ENCODE data around the gene ZNF182. TPM values are rescaled to one million over a fixed set of nuclear protein-coding genes. Genes with fewer than 3 reads are reported as not detected.
"Not testable (repeated sequence)": the region's sequence is repeated elsewhere in the genome, so short reads cannot be mapped to it uniquely, and the experiment has no call there.

ZNF182 gene
- total RNA-seq, 1 donor from 2014 or later = 6.8 TPM

- Mint-ChIP-seq H3K4me3 (no peak overlapping the region), H3K9me3 (peaks cover 12% of the 10 kb centered on the region), H3K36me3 (peaks cover 5% of the 10 kb centered on the region), H3K27ac (no peak overlapping the region), H3K4me1 (ENCODE audit: unreplicated experiment) (peaks cover 11% of the 10 kb centered on the region), H3K27me3 (no peaks in the 10 kb centered on the region)
- DNase-seq (ENCODE audit: extremely low spot score, unreplicated experiment) = no peak
- TF ChIP-seq, protein P1, sequence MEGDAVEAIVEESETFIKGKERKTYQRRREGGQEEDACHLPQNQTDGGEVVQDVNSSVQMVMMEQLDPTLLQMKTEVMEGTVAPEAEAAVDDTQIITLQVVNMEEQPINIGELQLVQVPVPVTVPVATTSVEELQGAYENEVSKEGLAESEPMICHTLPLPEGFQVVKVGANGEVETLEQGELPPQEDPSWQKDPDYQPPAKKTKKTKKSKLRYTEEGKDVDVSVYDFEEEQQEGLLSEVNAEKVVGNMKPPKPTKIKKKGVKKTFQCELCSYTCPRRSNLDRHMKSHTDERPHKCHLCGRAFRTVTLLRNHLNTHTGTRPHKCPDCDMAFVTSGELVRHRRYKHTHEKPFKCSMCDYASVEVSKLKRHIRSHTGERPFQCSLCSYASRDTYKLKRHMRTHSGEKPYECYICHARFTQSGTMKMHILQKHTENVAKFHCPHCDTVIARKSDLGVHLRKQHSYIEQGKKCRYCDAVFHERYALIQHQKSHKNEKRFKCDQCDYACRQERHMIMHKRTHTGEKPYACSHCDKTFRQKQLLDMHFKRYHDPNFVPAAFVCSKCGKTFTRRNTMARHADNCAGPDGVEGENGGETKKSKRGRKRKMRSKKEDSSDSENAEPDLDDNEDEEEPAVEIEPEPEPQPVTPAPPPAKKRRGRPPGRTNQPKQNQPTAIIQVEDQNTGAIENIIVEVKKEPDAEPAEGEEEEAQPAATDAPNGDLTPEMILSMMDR (conservative IDR thresholded peaks at IDR 0.05) = no peak
These were observed 26.4 kb upstream of the ZNF182 start for GRCh38 chrX:48030237-48030636.

GRCh38 chrX:48028091-48028490, 24.3 kb upstream of the ZNF182 start:
- H3K4me3 Mint-ChIP-seq = no peak overlapping the region
- TF ChIP-seq, protein P1 (conservative IDR thresholded peaks at IDR 0.05) = no peak

GRCh38 chrX:48027545-48027944, 23.8 kb upstream of the ZNF182 start:
- H3K27ac Mint-ChIP-seq; H3K27me3 Mint-ChIP-seq; DNase-seq (ENCODE audit: extremely low spot score, unreplicated experiment); H3K36me3 Mint-ChIP-seq; H3K4me3 Mint-ChIP-seq: not testable (repeated sequence)
- H3K4me1 Mint-ChIP-seq (ENCODE audit: unreplicated experiment) = peaks cover 11% of the 10 kb centered on the region
- peaks cover 10% of the 10 kb centered on the region for H3K9me3 Mint-ChIP-seq

More at GRCh38 chrX:48028091-48028490, 24.3 kb upstream of the ZNF182 start:
- Mint-ChIP-seq H3K9me3 (peaks cover 11% of the 10 kb centered on the region), H3K27me3 (no peaks in the 10 kb centered on the region), H3K27ac (no peak overlapping the region), H3K36me3 (peaks cover 5% of the 10 kb centered on the region), H3K4me1 (ENCODE audit: unreplicated experiment) (peaks cover 11% of the 10 kb centered on the region)
- DNase-seq (ENCODE audit: extremely low spot score, unreplicated experiment) = no peak

DNA sequence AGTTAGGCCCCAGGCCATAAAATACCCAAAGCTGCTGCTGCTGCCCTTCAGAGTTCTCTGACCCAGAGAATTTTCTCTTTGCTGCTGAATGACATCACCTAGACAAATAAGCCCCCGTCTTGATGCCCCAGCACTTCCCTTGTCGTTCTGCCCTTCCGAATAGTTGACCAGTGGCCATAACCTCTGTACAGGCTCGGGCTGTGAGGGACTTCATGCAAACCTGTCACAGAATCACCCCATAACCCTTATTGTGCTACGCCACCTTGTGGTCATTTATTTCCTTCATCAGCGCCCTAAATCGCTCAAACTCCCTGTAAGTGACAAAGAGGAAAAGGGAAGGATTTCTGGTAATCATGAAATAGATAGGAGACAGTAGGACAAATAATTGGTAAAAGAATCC, 21.8 kb upstream of the ZNF182 start:
- H3K9me3 Mint-ChIP-seq = peaks cover 11% of the 10 kb centered on the region
- H3K4me3 Mint-ChIP-seq = no peak overlapping the region
- TF ChIP-seq, protein P1 (conservative IDR thresholded peaks at IDR 0.05) = peak; percentile 75

DNA sequence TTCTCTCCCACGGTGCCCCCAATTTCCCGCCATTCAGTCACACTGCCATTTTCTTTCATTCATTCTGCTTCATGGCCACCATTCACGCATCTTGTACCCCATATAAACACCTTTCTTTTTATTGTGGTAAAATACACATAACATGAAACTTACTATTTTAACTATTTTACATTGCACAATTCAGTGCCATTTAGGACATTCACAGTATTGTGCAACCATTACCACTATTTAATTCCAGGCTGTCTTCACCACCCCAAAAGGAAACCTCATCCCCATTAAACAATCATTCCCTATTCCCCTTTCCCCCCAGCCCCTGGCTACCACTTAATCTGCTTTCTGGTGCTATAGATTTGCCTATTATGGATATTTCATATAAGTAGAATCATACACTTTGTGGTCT, 18.9 kb upstream of the ZNF182 start:
- Mint-ChIP-seq H3K4me1 (ENCODE audit: unreplicated experiment) (peaks cover 14% of the 10 kb centered on the region), H3K27me3 (no peaks in the 10 kb centered on the region), H3K4me3 (peak overlapping the region; percentile 67), H3K36me3 (no peaks in the 10 kb centered on the region), H3K9me3 (peaks cover 11% of the 10 kb centered on the region), H3K27ac (no peak overlapping the region)
- DNase-seq (ENCODE audit: extremely low spot score, unreplicated experiment) = no peak
- TF ChIP-seq, protein P1 (conservative IDR thresholded peaks at IDR 0.05) = no peak

More for the DNA sequence above, 21.8 kb upstream of the ZNF182 start:
- Mint-ChIP-seq H3K36me3 (no peaks in the 10 kb centered on the region), H3K27me3 (no peaks in the 10 kb centered on the region), H3K27ac (peak overlapping the region; percentile 42), H3K4me1 (ENCODE audit: unreplicated experiment) (peaks cover 14% of the 10 kb centered on the region)
- DNase-seq (ENCODE audit: extremely low spot score, unreplicated experiment) = no peak

GRCh38 chrX:48022100-48022499, 18.3 kb upstream of the ZNF182 start:
- H3K4me1 Mint-ChIP-seq (ENCODE audit: unreplicated experiment) = peaks cover 14% of the 10 kb centered on the region
- DNase-seq (ENCODE audit: extremely low spot score, unreplicated experiment) = no peak
- H3K27me3 Mint-ChIP-seq = no peaks in the 10 kb centered on the region
- TF ChIP-seq, protein P1 (conservative IDR thresholded peaks at IDR 0.05) = no peak
- H3K27ac Mint-ChIP-seq = no peak overlapping the region
- H3K9me3 Mint-ChIP-seq = peaks cover 11% of the 10 kb centered on the region
- H3K36me3 Mint-ChIP-seq = no peaks in the 10 kb centered on the region
- no peak overlapping the region for H3K4me3 Mint-ChIP-seq

All from type B pancreatic cell (in vitro differentiated cells).